ENCODE data around the gene ARL8A. TPM values are rescaled to one million over a fixed set of nuclear protein-coding genes. Genes with fewer than 3 reads are reported as not detected.

Gene ARL8A
- total RNA-seq, 1 donor from 2014 or later, result 79.5 TPM

GRCh38 chr1:202135221-202135721 lies 9.3 kb downstream of the ARL8A start:
- DNase-seq (ENCODE audit: low spot score), result no peak

- DNase-seq (ENCODE audit: low spot score), result no peak
Measured at GRCh38 chr1:202134645-202135172, 9.8 kb downstream of the ARL8A start.

GRCh38 chr1:202133989-202134388 lies 10.5 kb downstream of the ARL8A start:
- DNase-seq (ENCODE audit: low spot score), result no peak

- DNase-seq (ENCODE audit: low spot score), result no peak
Measured at GRCh38 chr1:202133496-202133895, 11.0 kb downstream of the ARL8A start.

- DNase-seq (ENCODE audit: low spot score), result no peak
Measured at GRCh38 chr1:202133001-202133400, 11.5 kb downstream of the ARL8A start.

- peak; percentile 81 for DNase-seq (ENCODE audit: low spot score)
Measured at GRCh38 chr1:202131956-202132821, 12.3 kb downstream of the ARL8A start.

GRCh38 chr1:202130816-202131522 lies 13.6 kb downstream of the ARL8A start:
- no peak for DNase-seq (ENCODE audit: low spot score)

GRCh38 chr1:202130297-202130721 lies 14.2 kb downstream of the ARL8A start:
- DNase-seq (ENCODE audit: low spot score), result no peak

- no peak for DNase-seq (ENCODE audit: low spot score)
Measured at GRCh38 chr1:202129453-202130296, 14.9 kb downstream of the ARL8A start.

GRCh38 chr1:202127836-202128622 lies 16.5 kb downstream of the ARL8A start:
- no peak for DNase-seq (ENCODE audit: low spot score)

GRCh38 chr1:202127061-202127460 lies 17.5 kb downstream of the ARL8A start:
- DNase-seq (ENCODE audit: low spot score), result no peak

GRCh38 chr1:202126426-202126825 lies 18.1 kb downstream of the ARL8A start:
- no peak for DNase-seq (ENCODE audit: low spot score)

GRCh38 chr1:202125611-202126010 lies 18.9 kb downstream of the ARL8A start:
- no peak for DNase-seq (ENCODE audit: low spot score)

- DNase-seq (ENCODE audit: low spot score), result no peak
Measured at GRCh38 chr1:202124142-202124541, 20.4 kb downstream of the ARL8A start.

- DNase-seq (ENCODE audit: low spot score), result no peak
Measured at GRCh38 chr1:202123336-202123813, 21.2 kb downstream of the ARL8A start.

GRCh38 chr1:202122639-202123335 lies 21.8 kb downstream of the ARL8A start, which contains the start of gene GPR37L1:
Gene GPR37L1 (plus strand): TSS chr1:202122917. CDS start chr1:202122964, 47 bp downstream.
- no peak for DNase-seq (ENCODE audit: low spot score)

- DNase-seq (ENCODE audit: low spot score), result no peak
Measured at GRCh38 chr1:202121006-202121405, 23.5 kb downstream of the ARL8A start.

- DNase-seq (ENCODE audit: low spot score), result no peak
Measured at GRCh38 chr1:202117898-202118371, 26.6 kb downstream of the ARL8A start.

GRCh38 chr1:202116287-202116686 lies 28.2 kb downstream of the ARL8A start:
- no peak for DNase-seq (ENCODE audit: low spot score)

All from ureter (tissue), 1 donor.